ENCODE results near the gene CFAP74. TPM values are rescaled to one million over a fixed set of nuclear protein-coding genes. Genes with fewer than 3 reads are reported as not detected.

CFAP74 gene
- total and polyA plus RNA-seq, 2 of the 13 experiments (the other 11 are each of a cell fraction or from before 2014, with no cell fraction given), result 0.27 to 0.62 TPM

DNA sequence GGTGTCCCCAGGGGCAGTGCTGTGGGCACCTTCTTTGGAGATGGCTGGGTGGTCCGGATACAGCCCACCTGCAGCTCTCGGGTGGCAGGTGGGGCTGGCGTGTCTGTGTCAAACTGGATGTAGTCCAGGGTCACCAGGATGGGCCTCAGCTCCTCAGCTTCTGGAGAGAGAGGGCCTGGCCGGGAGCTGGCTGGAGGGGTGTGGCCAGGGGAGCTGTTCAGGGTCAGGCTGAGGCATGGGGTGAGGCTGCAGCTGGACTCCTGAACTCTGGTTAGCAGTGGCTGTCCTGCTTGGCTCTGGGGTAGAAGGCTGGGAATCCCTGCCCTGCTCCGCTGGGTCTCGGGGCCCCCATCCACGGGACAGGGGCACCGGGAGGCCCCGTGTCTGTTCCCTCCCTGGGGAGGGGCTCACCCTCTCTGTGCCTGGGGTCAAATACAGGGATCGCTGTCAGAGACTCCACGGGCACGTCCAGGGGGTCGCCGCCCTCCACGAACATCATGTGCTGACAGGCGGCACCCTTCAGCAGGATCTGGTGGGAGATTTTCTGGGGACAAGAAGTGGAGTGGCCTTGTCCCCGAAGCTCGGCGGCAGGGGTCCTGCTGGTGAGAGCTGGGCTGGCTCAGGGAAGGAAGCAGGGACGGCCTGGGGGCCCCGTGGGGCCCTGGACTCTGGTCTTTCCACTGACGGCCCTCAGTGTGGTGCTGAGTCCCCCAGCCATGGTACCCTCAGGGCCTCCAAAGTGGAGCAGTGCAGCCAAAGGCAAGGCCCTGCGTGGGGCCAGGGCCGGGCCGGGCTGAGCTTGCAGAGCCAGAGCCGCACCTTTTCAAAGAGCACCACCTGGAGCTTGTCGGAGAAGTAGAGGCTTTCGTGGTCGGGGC, 80.4 kb downstream of the CFAP74 start (continued):
- TF ChIP-seq ZNF382 (CRISPR knock-in tag; IDR thresholded peaks at IDR 0.05; ENCODE audit: borderline replicate concordance), result no peak
- TF ChIP-seq ZNF747 (CRISPR knock-in tag; IDR thresholded peaks at IDR 0.05; ENCODE audit: borderline replicate concordance), result no peak
- peak; percentile 50 for TF ChIP-seq NR2F6 (IDR thresholded peaks at IDR 0.05)
- TF ChIP-seq NR2F6 (CRISPR knock-in tag; IDR thresholded peaks at IDR 0.05), result peak; percentile 81
- TF ChIP-seq, protein P1, sequence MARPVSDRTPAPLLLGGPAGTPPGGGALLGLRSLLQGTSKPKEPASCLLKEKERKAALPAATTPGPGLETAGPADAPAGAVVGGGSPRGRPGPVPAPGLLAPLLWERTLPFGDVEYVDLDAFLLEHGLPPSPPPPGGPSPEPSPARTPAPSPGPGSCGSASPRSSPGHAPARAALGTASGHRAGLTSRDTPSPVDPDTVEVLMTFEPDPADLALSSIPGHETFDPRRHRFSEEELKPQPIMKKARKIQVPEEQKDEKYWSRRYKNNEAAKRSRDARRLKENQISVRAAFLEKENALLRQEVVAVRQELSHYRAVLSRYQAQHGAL (CRISPR knock-in tag; IDR thresholded peaks at IDR 0.05; ENCODE audit: not compliant biosample characterization), result no peak
- TF ChIP-seq GATAD1 (CRISPR knock-in tag; IDR thresholded peaks at IDR 0.05), result peak; percentile 60
- TF ChIP-seq ZNF788 (CRISPR knock-in tag; IDR thresholded peaks at IDR 0.05; ENCODE audit: borderline replicate concordance), result peak; percentile 49; the same call in 1 of the 2 replicates
- TF ChIP-seq SRSF1 (optimal IDR thresholded peaks at IDR 0.05; ENCODE audit: low read depth, low read length), result peak; percentile 75
- no peak for TF ChIP-seq RFXAP (CRISPR knock-in tag; IDR thresholded peaks at IDR 0.05; ENCODE audit: borderline replicate concordance)
- no peak for TF ChIP-seq HDAC6 (IDR thresholded peaks at IDR 0.05; ENCODE audit: low read depth, low read length)
- TF ChIP-seq MED8 (CRISPR knock-in tag; IDR thresholded peaks at IDR 0.05; ENCODE audit: insufficient replicate concordance), result no peak
- TF ChIP-seq, protein P2, sequence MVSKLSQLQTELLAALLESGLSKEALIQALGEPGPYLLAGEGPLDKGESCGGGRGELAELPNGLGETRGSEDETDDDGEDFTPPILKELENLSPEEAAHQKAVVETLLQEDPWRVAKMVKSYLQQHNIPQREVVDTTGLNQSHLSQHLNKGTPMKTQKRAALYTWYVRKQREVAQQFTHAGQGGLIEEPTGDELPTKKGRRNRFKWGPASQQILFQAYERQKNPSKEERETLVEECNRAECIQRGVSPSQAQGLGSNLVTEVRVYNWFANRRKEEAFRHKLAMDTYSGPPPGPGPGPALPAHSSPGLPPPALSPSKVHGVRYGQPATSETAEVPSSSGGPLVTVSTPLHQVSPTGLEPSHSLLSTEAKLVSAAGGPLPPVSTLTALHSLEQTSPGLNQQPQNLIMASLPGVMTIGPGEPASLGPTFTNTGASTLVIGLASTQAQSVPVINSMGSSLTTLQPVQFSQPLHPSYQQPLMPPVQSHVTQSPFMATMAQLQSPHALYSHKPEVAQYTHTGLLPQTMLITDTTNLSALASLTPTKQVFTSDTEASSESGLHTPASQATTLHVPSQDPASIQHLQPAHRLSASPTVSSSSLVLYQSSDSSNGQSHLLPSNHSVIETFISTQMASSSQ (IDR thresholded peaks at IDR 0.05; ENCODE audit: low read depth), result no peak
- TF ChIP-seq, protein P2 (CRISPR knock-in tag; IDR thresholded peaks at IDR 0.05; ENCODE audit: borderline replicate concordance), result no peak
- no peak for TF ChIP-seq SMARCC2 (IDR thresholded peaks at IDR 0.05)
- no peak for TF ChIP-seq ZNF816 (CRISPR knock-in tag; IDR thresholded peaks at IDR 0.05; ENCODE audit: borderline replicate concordance)
- TF ChIP-seq ZNF598 (CRISPR knock-in tag; IDR thresholded peaks at IDR 0.05; ENCODE audit: borderline replicate concordance), result no peak
- no peak for TF ChIP-seq TGIF2 (CRISPR knock-in tag; IDR thresholded peaks at IDR 0.05)
- TF ChIP-seq, protein P3, sequence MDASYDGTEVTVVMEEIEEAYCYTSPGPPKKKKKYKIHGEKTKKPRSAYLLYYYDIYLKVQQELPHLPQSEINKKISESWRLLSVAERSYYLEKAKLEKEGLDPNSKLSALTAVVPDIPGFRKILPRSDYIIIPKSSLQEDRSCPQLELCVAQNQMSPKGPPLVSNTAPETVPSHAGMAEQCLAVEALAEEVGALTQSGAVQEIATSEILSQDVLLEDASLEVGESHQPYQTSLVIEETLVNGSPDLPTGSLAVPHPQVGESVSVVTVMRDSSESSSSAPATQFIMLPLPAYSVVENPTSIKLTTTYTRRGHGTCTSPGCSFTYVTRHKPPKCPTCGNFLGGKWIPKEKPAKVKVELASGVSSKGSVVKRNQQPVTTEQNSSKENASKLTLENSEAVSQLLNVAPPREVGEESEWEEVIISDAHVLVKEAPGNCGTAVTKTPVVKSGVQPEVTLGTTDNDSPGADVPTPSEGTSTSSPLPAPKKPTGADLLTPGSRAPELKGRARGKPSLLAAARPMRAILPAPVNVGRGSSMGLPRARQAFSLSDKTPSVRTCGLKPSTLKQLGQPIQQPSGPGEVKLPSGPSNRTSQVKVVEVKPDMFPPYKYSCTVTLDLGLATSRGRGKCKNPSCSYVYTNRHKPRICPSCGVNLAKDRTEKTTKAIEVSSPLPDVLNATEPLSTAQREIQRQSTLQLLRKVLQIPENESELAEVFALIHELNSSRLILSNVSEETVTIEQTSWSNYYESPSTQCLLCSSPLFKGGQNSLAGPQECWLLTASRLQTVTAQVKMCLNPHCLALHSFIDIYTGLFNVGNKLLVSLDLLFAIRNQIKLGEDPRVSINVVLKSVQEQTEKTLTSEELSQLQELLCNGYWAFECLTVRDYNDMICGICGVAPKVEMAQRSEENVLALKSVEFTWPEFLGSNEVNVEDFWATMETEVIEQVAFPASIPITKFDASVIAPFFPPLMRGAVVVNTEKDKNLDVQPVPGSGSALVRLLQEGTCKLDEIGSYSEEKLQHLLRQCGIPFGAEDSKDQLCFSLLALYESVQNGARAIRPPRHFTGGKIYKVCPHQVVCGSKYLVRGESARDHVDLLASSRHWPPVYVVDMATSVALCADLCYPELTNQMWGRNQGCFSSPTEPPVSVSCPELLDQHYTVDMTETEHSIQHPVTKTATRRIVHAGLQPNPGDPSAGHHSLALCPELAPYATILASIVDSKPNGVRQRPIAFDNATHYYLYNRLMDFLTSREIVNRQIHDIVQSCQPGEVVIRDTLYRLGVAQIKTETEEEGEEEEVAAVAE (CRISPR knock-in tag; IDR thresholded peaks at IDR 0.05; ENCODE audit: borderline replicate concordance), result no peak
- TF ChIP-seq, protein P4, sequence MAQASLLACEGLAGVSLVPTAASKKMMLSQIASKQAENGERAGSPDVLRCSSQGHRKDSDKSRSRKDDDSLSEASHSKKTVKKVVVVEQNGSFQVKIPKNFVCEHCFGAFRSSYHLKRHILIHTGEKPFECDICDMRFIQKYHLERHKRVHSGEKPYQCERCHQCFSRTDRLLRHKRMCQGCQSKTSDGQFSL (CRISPR knock-in tag; IDR thresholded peaks at IDR 0.05), result no peak
- no peak for TF ChIP-seq SMAD1 (CRISPR knock-in tag; IDR thresholded peaks at IDR 0.05; ENCODE audit: borderline replicate concordance, low read depth)

All from HepG2 (cell line).